ENCODE results near the gene ACTA2.

ACTA2 gene

DNA sequence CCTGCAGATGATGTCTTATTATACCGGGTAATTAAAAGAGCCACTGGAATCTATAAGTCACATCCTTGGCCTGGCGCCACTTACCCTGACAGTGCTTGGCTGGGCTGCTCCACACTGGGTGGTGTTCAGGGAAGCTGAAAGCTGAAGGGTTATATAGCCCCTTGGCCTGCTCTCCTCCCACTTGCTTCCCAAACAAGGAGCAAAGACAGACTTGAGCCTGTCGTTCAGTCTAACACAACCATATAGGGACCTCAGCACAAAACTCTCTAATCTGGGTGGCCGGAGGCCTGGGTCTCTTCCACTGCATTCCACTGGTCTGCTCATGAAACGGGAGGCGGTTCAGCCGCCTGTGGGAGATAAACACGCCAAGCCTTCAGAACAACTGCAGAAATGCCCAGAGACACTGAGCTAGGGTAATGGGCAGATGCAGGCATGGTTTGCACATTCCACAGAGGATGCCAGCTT, at the start of gene ACTA2:
Gene ACTA2, minus strand, starts transcription at position 127 of the 465 bp plus-strand sequence. CDS start 3,843 bp downstream, outside the sequence.
- in situ Hi-C loops (cut with HindIII; ENCODE audit: low sequenced_read_pairs) = no loop called here

- in situ Hi-C loops (cut with HindIII; ENCODE audit: low sequenced_read_pairs) = no loop called here
These were observed 49.1 kb upstream of the ACTA2 start for GRCh38 chr10:89001729-89002072.

DNA sequence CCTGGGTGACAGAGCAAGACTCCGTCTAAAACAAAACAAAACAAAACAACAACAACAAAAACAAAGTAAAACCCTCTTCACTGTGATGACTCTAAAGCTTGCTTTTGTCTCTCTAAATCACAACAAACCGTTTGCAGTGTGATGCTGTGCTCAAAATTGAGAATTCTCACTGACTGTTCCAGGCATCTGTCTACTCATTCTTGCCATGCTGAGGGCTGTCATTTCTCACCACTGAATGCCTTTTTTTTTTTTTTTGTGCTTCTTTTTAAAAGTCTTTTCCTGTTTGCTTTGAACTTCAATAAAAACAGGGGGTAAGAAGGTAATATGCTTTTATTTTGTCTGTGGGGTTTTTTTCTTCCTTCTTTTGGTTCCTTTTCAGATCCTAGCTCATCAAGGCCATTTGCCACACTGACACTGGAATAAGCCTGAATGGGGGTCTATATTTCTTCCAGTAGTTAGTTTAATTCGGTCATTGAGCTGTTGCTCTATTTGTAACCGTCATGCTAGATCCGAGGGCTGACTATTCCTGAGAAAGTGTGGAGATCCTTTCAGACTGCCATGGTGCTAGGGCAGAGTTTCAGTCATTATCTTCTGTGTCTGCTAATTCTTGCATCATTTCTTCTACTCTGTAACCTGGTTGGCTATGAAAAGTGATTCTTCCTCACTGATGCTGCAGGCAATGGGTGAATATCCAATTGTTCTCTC, 48.6 kb upstream of the ACTA2 start:
- in situ Hi-C loops (cut with HindIII; ENCODE audit: low sequenced_read_pairs) = no loop called here

DNA sequence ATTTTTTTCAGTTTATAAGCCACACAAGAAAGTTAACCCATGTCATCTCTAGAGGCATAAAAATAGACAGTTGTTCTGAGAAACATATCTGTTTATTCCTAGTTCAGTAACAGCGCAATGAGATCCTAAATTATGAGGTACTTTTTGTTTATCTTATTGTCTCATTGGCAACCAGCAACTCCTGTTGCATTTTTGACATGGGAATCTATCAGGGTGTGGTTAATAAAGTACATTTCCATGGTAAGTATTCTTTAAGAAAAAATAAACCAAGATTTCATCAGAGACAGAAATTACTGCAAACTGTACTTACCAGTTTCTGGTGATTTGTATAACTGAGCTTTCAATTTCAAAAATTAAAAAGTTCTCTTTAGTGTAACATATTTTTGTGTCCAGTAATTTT, 47.1 kb upstream of the ACTA2 start:
- in situ Hi-C loops (cut with HindIII; ENCODE audit: low sequenced_read_pairs) = loop anchor here (5.0 kb wide), 1 partner anchor 57 kb away; no protein-coding TSS in a partner anchor

GRCh38 chr10:88996927-88997326, 44.4 kb upstream of the ACTA2 start:
- in situ Hi-C loops (cut with HindIII; ENCODE audit: low sequenced_read_pairs) = loop anchor here (5.0 kb wide), 1 partner anchor 55 kb away; no protein-coding TSS in a partner anchor

GRCh38 chr10:88995156-88995876, 42.7 kb upstream of the ACTA2 start:
- in situ Hi-C loops (cut with HindIII; ENCODE audit: low sequenced_read_pairs) = loop anchor here (5.0 kb wide), 1 partner anchor 53 kb away; no protein-coding TSS in a partner anchor

GRCh38 chr10:88994019-88994418, 41.4 kb upstream of the ACTA2 start:
- in situ Hi-C loops (cut with HindIII; ENCODE audit: low sequenced_read_pairs) = no loop called here

DNA sequence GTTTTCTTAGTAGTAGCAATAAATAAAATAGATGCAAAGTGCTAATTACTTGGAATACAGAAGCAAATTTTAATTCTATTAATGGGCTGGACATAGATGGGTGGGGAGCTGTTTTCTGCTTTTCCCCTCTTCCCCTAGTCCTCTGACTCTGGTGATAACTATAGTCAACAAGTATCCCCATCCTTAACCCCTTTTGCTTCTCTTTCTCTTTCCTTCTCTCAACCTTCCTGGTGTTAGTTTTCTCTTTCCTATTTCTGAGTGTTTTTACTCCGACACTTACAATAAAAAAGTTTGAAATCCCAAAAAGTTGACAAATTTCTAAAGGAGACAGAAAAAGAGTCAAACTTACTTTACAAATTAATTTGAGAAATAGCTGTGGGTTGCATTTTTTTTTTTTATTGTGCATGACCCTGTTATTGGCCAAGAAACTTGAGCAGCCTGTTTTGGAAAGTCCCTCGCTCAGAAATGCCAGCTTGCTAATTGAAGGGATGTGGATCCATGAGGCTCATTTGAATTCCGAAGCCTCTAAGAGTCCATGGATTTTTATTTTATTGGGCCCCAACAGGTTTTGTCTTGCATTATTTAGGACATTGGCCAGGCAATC, 40.5 kb upstream of the ACTA2 start:
- in situ Hi-C loops (cut with HindIII; ENCODE audit: low sequenced_read_pairs) = no loop called here

DNA sequence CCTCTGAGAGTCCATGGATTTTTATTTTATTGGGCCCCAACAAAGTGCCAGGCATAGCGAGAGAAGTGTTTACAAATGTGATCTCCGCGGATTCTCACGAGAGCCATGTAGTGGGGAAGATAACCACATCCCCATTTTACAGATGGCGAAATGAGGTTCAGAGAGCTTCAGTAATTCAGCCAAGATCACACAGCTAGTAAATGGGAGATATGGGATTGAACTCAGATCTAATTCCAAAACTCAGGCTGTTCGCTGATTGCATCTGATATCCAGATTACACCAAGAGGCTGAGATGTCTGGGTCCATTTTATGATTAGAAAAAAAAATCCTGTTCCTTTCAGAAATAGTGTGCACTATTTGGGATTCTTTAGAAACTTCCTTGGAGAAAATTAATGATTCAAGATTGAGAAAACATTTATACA, 39.3 kb upstream of the ACTA2 start:
- in situ Hi-C loops (cut with HindIII; ENCODE audit: low sequenced_read_pairs) = no loop called here

DNA sequence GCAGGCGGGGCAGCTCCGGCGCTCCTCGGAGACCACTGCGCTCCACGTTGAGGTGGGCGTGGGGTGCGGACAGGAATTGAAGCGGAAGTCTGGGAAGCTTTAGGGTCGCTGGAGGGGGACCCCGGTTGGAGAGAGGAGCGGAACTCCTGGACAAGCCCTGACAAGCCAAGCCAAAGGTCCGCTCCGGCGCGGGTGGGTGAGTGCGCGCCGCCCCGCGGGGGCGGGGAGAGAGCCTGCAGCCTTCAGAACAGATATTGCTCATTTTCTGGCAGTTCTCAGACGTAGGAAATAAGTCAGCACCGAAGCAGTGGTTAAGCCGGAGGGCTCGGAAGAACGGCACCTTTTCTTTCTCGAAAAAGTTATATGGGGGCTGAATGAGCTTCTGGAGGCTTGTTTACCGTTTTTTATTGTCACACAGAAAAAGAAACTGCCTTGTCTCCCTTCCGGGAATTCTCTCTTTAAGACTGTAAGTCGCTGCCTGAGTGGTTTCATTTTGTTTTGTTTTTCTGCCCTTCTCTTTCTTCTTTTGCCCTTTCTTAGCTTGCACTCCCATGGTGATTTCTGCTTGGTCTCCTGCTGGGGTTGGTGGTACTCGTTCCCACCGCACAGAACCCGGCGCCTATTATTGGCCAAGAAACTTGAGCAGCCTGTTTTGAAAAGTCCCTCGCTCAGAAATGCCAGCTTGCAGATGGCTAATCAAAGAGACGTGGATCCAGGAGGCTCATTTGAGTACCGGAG, 38.8 kb upstream of the ACTA2 start:
- in situ Hi-C loops (cut with HindIII; ENCODE audit: low sequenced_read_pairs) = no loop called here

DNA sequence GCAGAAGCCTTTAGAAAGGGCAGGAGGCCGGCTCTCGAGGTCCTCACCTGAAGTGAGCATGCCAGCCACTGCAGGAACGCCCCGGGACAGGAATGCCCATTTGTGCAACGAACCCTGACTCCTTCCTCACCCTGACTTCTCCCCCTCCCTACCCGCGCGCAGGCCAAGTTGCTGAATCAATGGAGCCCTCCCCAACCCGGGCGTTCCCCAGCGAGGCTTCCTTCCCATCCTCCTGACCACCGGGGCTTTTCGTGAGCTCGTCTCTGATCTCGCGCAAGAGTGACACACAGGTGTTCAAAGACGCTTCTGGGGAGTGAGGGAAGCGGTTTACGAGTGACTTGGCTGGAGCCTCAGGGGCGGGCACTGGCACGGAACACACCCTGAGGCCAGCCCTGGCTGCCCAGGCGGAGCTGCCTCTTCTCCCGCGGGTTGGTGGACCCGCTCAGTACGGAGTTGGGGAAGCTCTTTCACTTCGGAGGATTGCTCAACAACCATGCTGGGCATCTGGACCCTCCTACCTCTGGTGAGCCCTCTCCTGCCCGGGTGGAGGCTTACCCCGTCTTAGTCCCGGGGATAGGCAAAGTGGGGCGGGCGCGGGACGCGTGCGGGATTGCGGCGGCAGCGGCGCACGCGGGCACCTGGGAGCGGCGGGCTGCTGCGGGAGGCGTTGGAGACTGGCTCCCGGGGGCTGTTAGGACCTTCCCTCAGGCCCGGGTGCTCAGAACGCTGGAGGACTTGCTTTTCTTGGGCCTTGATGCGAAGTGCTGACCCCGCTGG, 38.0 kb upstream of the ACTA2 start, which contains the start of gene FAS:
Gene FAS, plus strand, starts transcription at position 415 of the 777 bp plus-strand sequence. Its CDS starts 79 bp downstream, at position 494.
- in situ Hi-C loops (cut with HindIII; ENCODE audit: low sequenced_read_pairs) = no loop called here

DNA sequence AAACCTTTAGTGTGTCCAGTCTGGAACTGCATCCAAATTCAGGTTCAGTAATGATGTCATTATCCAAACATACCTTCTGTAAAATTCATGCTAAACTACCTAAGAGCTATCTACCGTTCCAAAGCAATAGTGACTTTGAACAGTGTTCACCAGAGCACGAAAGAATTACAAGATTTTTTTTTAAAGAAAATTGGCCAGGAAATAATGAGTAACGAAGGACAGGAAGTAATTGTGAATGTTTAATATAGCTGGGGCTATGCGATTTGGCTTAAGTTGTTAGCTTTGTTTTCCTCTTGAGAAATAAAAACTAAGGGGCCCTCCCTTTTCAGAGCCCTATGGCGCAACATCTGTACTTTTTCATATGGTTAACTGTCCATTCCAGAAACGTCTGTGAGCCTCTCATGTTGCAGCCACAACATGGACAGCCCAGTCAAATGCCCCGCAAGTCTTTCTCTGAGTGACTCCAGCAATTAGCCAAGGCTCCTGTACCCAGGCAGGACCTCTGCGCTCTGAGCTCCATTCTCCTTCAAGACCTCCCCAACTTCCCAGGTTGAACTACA, 37.3 kb upstream of the ACTA2 start:
- in situ Hi-C loops (cut with HindIII; ENCODE audit: low sequenced_read_pairs) = no loop called here

- in situ Hi-C loops (cut with HindIII; ENCODE audit: low sequenced_read_pairs) = no loop called here
These were observed 36.9 kb upstream of the ACTA2 start for GRCh38 chr10:88989423-88989822.

- in situ Hi-C loops (cut with HindIII; ENCODE audit: low sequenced_read_pairs) = no loop called here
These were observed 35.3 kb upstream of the ACTA2 start for GRCh38 chr10:88987840-88988239.

GRCh38 chr10:88987243-88987725, 34.7 kb upstream of the ACTA2 start:
- in situ Hi-C loops (cut with HindIII; ENCODE audit: low sequenced_read_pairs) = no loop called here

DNA sequence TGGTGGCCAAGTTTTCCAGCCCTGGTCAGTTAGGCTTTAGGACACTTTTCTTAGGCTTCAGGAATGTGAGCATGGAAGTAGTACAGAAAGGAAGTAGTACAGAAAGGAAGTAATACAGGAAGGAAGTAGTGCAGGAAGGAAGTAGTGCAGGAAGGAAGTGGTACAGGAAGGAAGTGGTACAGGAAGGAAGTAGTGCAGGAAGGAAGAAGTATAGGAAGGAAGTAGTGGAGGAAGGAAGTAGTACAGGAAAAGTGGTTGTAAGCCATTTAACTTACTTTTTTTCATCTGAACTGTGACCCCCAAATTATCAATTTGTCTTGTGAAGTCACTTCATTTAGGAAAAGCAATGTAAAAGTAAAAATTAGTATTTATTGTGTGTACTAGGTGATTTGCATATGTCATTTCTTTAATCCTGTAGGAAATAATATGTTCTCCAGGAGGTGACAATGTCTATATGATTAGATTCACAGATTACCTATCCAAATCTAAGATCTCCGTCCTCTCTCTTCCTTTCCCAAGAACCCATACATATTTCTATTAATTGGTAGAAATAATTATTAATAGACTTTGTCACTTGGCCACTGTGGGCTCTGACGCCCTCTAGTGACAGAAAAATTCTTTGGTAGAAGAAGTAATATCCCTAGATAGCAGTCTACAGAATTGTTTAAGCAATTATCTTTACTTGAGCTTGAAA, 34.1 kb upstream of the ACTA2 start:
- in situ Hi-C loops (cut with HindIII; ENCODE audit: low sequenced_read_pairs) = no loop called here

- in situ Hi-C loops (cut with HindIII; ENCODE audit: low sequenced_read_pairs) = no loop called here
These were observed 32.0 kb upstream of the ACTA2 start for GRCh38 chr10:88984525-88984924.

- in situ Hi-C loops (cut with HindIII; ENCODE audit: low sequenced_read_pairs) = no loop called here
These were observed 31.4 kb upstream of the ACTA2 start for GRCh38 chr10:88983939-88984338.

DNA sequence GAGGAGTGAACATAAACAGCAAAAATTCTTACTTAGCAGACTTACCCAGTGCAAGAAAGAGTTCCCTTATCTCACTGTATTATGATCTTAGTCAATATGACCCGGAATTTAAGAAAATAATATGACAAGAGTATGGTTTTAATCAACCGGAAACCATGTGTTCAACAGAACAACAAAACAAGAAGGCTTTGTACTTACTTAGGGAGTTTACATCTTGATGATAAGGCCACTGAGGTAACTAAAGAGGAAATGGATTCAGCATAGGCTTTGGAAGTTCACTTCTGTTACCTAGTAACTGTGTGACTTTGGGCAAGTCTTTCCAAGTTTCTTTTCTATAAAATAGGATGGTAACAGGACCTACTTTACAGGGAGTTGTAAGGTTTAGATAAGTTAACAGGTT, 30.6 kb upstream of the ACTA2 start:
- in situ Hi-C loops (cut with HindIII; ENCODE audit: low sequenced_read_pairs) = no loop called here
